ENCODE results near the gene OTOP3.
"Not testable (repeated sequence)": the region's sequence is repeated elsewhere in the genome, so short reads cannot be mapped to it uniquely, and the experiment has no call there.

The OTOP3 gene

GRCh38 chr17:74981318-74981978 lies 45.8 kb downstream of the OTOP3 start:
- in situ Hi-C loops (cut with MboI; ENCODE audit: low sequenced_read_pairs) = no loop called here

GRCh38 chr17:74981979-74982662 lies 46.4 kb downstream of the OTOP3 start:
- in situ Hi-C loops (cut with MboI; ENCODE audit: low sequenced_read_pairs) = no loop called here

- in situ Hi-C loops (cut with MboI; ENCODE audit: low sequenced_read_pairs) = not testable (repeated sequence)
Measured at GRCh38 chr17:74982663-74983313, 47.1 kb downstream of the OTOP3 start.

GRCh38 chr17:74986206-74986576 lies 50.5 kb downstream of the OTOP3 start:
- in situ Hi-C loops (cut with MboI; ENCODE audit: low sequenced_read_pairs) = no loop called here

- in situ Hi-C loops (cut with MboI; ENCODE audit: low sequenced_read_pairs) = no loop called here
Measured at GRCh38 chr17:74987418-74987908, 51.8 kb downstream of the OTOP3 start, which contains the start of gene CDR2L. CDR2L (plus strand) TSS chr17:74987632; CDS start chr17:74988044, 412 bp downstream.

GRCh38 chr17:74987909-74988711 lies 52.4 kb downstream of the OTOP3 start:
- in situ Hi-C loops (cut with MboI; ENCODE audit: low sequenced_read_pairs) = no loop called here

- in situ Hi-C loops (cut with MboI; ENCODE audit: low sequenced_read_pairs) = no loop called here
Measured at GRCh38 chr17:74990581-74991105, 54.9 kb downstream of the OTOP3 start.

GRCh38 chr17:74992223-74992622 lies 56.5 kb downstream of the OTOP3 start:
- in situ Hi-C loops (cut with MboI; ENCODE audit: low sequenced_read_pairs) = no loop called here

- in situ Hi-C loops (cut with MboI; ENCODE audit: low sequenced_read_pairs) = no loop called here
Measured at GRCh38 chr17:74994440-74994839, 58.7 kb downstream of the OTOP3 start.

- in situ Hi-C loops (cut with MboI; ENCODE audit: low sequenced_read_pairs) = no loop called here
Measured at GRCh38 chr17:74995847-74996246, 60.1 kb downstream of the OTOP3 start.

- in situ Hi-C loops (cut with MboI; ENCODE audit: low sequenced_read_pairs) = no loop called here
Measured at GRCh38 chr17:74998783-74999182, 63.1 kb downstream of the OTOP3 start.

GRCh38 chr17:74999523-74999922 lies 63.8 kb downstream of the OTOP3 start:
- in situ Hi-C loops (cut with MboI; ENCODE audit: low sequenced_read_pairs) = no loop called here
